Vagina (tissue), 2 donors: Measurements from ENCODE around the gene FAM3B.

Experiments used
- POLR2A ChIP-seq, 2 donors: fragments of 450-650 bp; IDR thresholded peaks; one replicate each; pipeline ENCODE4 v1.6.1; 2017; ENCODE audit warnings: antibody characterized with exemption in 2 of 2, mild to moderate bottlenecking in 2 of 2, moderate library complexity in 2 of 2
- POLR2AphosphoS5 ChIP-seq, 2 donors: sonication (generic); formaldehyde crosslinking; IDR thresholded peaks; one replicate each; pipeline ENCODE4 v1.9.0; 2017; ENCODE audit warnings: antibody characterized with exemption in 2 of 2, mild to moderate bottlenecking in 2 of 2, low read depth in 1 of 2; ENCODE audit not compliant: insufficient read depth in 1 of 2
- TF ChIP-seq, protein P1 (sequence below), 3 experiments: fragments of 450-650 bp in 2 of 3; fragments of 200-600 bp in 1 of 3; sonication (generic) in 1 of 3; IDR thresholded peaks; one replicate each; pipeline ENCODE4 v1.5.1; 2017 to 2019; ENCODE audit warnings: antibody characterized with exemption in 3 of 3, mild to moderate bottlenecking in 2 of 3, moderate library complexity in 2 of 3

DNA sequence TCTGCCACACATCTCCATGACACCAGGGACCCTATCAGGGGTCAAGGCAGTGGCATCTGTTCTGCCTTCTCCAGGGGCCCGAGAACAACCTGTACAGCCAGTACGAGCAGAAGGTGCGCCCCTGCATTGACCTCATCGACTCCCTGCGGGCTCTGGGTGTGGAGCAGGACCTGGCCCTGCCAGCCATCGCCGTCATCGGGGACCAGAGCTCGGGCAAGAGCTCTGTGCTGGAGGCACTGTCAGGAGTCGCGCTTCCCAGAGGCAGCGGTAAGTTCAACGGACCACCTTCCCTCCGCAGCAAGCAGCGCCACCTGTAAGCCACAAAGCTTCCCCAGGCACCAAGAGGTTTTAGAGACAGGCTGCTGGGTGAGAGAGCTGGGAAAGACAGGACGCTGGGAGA, 61.1 kb downstream of the FAM3B start:
- no peak for TF ChIP-seq POLR2A (IDR thresholded peaks at IDR 0.05)
- TF ChIP-seq, protein P1, sequence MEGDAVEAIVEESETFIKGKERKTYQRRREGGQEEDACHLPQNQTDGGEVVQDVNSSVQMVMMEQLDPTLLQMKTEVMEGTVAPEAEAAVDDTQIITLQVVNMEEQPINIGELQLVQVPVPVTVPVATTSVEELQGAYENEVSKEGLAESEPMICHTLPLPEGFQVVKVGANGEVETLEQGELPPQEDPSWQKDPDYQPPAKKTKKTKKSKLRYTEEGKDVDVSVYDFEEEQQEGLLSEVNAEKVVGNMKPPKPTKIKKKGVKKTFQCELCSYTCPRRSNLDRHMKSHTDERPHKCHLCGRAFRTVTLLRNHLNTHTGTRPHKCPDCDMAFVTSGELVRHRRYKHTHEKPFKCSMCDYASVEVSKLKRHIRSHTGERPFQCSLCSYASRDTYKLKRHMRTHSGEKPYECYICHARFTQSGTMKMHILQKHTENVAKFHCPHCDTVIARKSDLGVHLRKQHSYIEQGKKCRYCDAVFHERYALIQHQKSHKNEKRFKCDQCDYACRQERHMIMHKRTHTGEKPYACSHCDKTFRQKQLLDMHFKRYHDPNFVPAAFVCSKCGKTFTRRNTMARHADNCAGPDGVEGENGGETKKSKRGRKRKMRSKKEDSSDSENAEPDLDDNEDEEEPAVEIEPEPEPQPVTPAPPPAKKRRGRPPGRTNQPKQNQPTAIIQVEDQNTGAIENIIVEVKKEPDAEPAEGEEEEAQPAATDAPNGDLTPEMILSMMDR (IDR thresholded peaks at IDR 0.05): no peak
- TF ChIP-seq POLR2AphosphoS5 (IDR thresholded peaks at IDR 0.05; ENCODE audit: insufficient read depth in 1 of 2, low read depth in 1 of 2): no peak
